ENCODE data around the gene MLLT3. TPM values are rescaled to one million over a fixed set of nuclear protein-coding genes. Genes with fewer than 3 reads are reported as not detected.

The MLLT3 gene
- total and polyA plus RNA-seq, 4 donors, result 3.6 to 16.5 (median 6.6) TPM

DNA sequence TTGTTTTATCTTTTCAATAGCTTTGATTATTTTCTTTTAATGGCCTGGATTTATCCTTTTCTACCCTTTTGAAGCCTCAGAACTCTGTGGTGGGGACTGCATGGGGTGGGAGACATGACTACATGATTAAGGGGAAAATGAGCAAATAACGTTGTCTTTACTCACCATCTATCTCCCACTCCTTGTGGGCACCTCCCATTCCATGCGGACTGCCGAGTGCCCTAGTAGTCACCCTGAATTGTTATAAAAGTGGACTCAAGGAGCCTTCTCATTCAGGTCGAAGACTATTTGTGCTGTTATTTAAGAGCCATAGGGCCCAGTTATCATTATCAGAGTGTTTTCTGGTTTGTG is 281.8 kb downstream of the MLLT3 start:
- H3K27ac ChIP-seq (ENCODE audit: low read depth in 1 of 2, low read length in 2 of 2), result no peak overlapping the region
- intact Hi-C loops (cut with DNase I), result no loop called here
- H3K27me3 ChIP-seq (ENCODE audit: control insufficient read depth in 1 of 2, insufficient read depth in 2 of 2, low read length in 1 of 2), result peaks cover 0 to 2% of the 10 kb centered on the region in 2 donors
- H3K9me3 ChIP-seq (ENCODE audit: control insufficient read depth, low read length), result no peaks in the 10 kb centered on the region
- no peaks in the 10 kb centered on the region for H3K4me1 ChIP-seq (ENCODE audit: control insufficient read depth in 1 of 2, insufficient read depth in 2 of 2, low read length in 2 of 2)
- ATAC-seq (ENCODE audit: low FRiP score) (no peak), DNase-seq (no peak)
- no peak overlapping the region for H3K4me3 ChIP-seq (ENCODE audit: low read length in 2 of 2)
- WGBS, 2 donors, result 54 to 70% methylated on average over 4 of the region's 4 CpGs
- H3K36me3 ChIP-seq (ENCODE audit: control insufficient read depth in 1 of 2, insufficient read depth in 2 of 2, low read length in 1 of 2), result no peaks in the 10 kb centered on the region

DNA sequence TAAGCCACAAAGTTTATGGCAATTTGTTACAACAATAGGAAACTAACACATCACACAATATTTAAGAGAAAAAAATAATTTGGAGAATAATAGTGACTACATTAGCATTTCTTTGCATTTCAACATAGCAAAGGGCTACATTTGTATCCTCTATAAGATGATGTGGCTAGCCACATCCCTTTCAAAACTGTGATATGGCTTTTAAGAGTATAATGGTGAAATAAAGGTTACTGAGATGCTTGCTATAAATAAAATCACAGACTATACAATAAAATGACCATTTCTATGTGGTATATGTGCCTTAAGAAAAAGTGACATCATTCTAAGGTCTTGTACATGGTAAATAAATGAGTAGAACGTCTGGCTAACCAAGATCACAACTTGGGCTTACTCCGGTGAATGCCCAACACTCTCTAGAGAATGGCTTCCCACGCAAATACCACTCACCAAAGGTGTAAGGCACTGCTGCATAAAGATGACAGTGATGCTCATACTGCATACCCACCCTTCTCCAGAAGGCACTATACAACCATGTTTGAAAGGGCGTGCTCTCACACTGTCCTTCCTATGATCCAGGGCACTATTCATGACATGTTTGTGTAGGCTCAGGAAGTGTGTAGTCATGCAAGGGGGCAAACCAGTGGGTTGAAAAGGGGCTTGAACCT is 286.5 kb downstream of the MLLT3 start:
- peaks cover 0 to 4% of the 10 kb centered on the region in 2 donors for H3K27me3 ChIP-seq (ENCODE audit: control insufficient read depth in 1 of 2, insufficient read depth in 2 of 2, low read length in 1 of 2)
- ATAC-seq (ENCODE audit: low FRiP score) (no peak), DNase-seq (no peak)
- intact Hi-C loops (cut with DNase I), result no loop called here
- no peaks in the 10 kb centered on the region for H3K9me3 ChIP-seq (ENCODE audit: control insufficient read depth, low read length)
- H3K36me3 ChIP-seq (ENCODE audit: control insufficient read depth in 1 of 2, insufficient read depth in 2 of 2, low read length in 1 of 2), result no peaks in the 10 kb centered on the region
- no peak overlapping the region for H3K4me3 ChIP-seq (ENCODE audit: low read length in 2 of 2)
- no peaks in the 10 kb centered on the region for H3K4me1 ChIP-seq (ENCODE audit: control insufficient read depth in 1 of 2, insufficient read depth in 2 of 2, low read length in 2 of 2)
- WGBS, 2 donors, result 88 to 90% methylated on average over 4 of the region's 4 CpGs
- H3K27ac ChIP-seq (ENCODE audit: low read depth in 1 of 2, low read length in 2 of 2), result no peak overlapping the region

DNA sequence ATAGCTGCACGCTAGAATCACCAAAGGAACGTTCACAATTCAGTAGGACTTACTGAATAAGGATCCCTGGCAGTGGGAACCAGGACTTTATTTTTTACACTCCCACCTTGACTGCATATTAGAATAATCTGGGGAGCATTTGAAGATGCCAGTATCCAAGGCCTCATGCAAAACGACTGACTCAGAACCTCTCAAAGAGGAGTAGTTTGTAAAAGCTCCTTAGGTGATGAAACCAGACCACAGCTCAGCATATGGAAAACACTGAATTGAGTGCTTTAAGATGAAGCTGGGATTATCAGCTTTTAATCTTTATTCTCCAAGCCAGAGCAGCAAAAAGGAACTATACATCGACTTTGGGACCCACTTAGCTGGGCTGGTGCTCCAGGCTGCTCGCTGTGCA is 288.3 kb downstream of the MLLT3 start:
- H3K27me3 ChIP-seq (ENCODE audit: control insufficient read depth in 1 of 2, insufficient read depth in 2 of 2, low read length in 1 of 2), result peaks cover 0 to 4% of the 10 kb centered on the region in 2 donors
- intact Hi-C loops (cut with DNase I), result no loop called here
- no peak for ATAC-seq (ENCODE audit: low FRiP score)
- no peaks in the 10 kb centered on the region for H3K4me1 ChIP-seq (ENCODE audit: control insufficient read depth in 1 of 2, insufficient read depth in 2 of 2, low read length in 2 of 2)
- no peak overlapping the region for H3K4me3 ChIP-seq (ENCODE audit: low read length in 2 of 2)
- no peak overlapping the region for H3K27ac ChIP-seq (ENCODE audit: low read depth in 1 of 2, low read length in 2 of 2)
- WGBS, 2 donors, result 39 to 44% methylated on average over 5 of the region's 5 CpGs
- no peaks in the 10 kb centered on the region for H3K9me3 ChIP-seq (ENCODE audit: control insufficient read depth, low read length)
- no peak for DNase-seq
- no peaks in the 10 kb centered on the region for H3K36me3 ChIP-seq (ENCODE audit: control insufficient read depth in 1 of 2, insufficient read depth in 2 of 2, low read length in 1 of 2)

- H3K36me3 ChIP-seq (ENCODE audit: control insufficient read depth in 1 of 2, insufficient read depth in 2 of 2, low read length in 1 of 2), result no peaks in the 10 kb centered on the region
- ATAC-seq (ENCODE audit: low FRiP score), result no peak
- H3K4me3 ChIP-seq (ENCODE audit: low read length in 2 of 2), result no peak overlapping the region
- no peaks in the 10 kb centered on the region for H3K9me3 ChIP-seq (ENCODE audit: control insufficient read depth, low read length)
- H3K27ac ChIP-seq (ENCODE audit: low read depth in 1 of 2, low read length in 2 of 2), result no peak overlapping the region
- intact Hi-C loops (cut with DNase I), result no loop called here
- WGBS, 2 donors, result 65 to 71% methylated on average over 5 of the region's 5 CpGs
- no peak for DNase-seq
- H3K4me1 ChIP-seq (ENCODE audit: control insufficient read depth in 1 of 2, insufficient read depth in 2 of 2, low read length in 2 of 2), result no peaks in the 10 kb centered on the region
- H3K27me3 ChIP-seq (ENCODE audit: control insufficient read depth in 1 of 2, insufficient read depth in 2 of 2, low read length in 1 of 2), result peaks cover 0 to 2% of the 10 kb centered on the region in 2 donors
These were observed 291.1 kb downstream of the MLLT3 start for GRCh38 chr9:20331095-20331685.

GRCh38 chr9:20330688-20331087 is 291.6 kb downstream of the MLLT3 start:
- H3K4me1 ChIP-seq (ENCODE audit: control insufficient read depth in 1 of 2, insufficient read depth in 2 of 2, low read length in 2 of 2), result no peaks in the 10 kb centered on the region
- H3K27ac ChIP-seq (ENCODE audit: low read depth in 1 of 2, low read length in 2 of 2), result no peak overlapping the region
- no peaks in the 10 kb centered on the region for H3K36me3 ChIP-seq (ENCODE audit: control insufficient read depth in 1 of 2, insufficient read depth in 2 of 2, low read length in 1 of 2)
- intact Hi-C loops (cut with DNase I), result no loop called here
- ATAC-seq (ENCODE audit: low FRiP score), result no peak
- peaks cover 0 to 1% of the 10 kb centered on the region in 2 donors for H3K27me3 ChIP-seq (ENCODE audit: control insufficient read depth in 1 of 2, insufficient read depth in 2 of 2, low read length in 1 of 2)
- H3K9me3 ChIP-seq (ENCODE audit: control insufficient read depth, low read length), result no peaks in the 10 kb centered on the region
- DNase-seq, result no peak
- no peak overlapping the region for H3K4me3 ChIP-seq (ENCODE audit: low read length in 2 of 2)

DNA sequence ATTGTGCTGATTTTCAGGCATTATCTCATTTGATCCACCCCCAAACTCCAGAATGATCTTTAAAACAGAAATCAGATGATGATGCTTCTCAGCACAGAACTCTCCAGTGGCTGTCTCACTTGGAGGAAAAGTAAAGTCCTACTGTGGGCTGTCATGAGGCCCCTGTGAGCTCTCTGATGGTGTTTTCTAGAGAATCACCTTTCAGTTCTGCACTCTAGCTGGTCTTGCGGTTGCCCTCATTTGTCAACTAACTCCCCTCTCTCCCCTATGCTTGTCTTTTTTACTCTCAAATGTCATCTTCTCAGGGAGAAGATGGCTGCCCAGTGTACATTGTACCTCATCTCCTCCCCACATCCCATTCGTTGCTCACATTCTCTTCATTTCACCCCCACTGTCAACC is 295.8 kb downstream of the MLLT3 start:
- Histone ChIP-seq H3K9me3 (ENCODE audit: control insufficient read depth, low read length) (no peaks in the 10 kb centered on the region), H3K36me3 (ENCODE audit: control insufficient read depth in 1 of 2, insufficient read depth in 2 of 2, low read length in 1 of 2) (no peaks in the 10 kb centered on the region), H3K4me1 (ENCODE audit: control insufficient read depth in 1 of 2, insufficient read depth in 2 of 2, low read length in 2 of 2) (no peaks in the 10 kb centered on the region), H3K27me3 (ENCODE audit: control insufficient read depth in 1 of 2, insufficient read depth in 2 of 2, low read length in 1 of 2) (peaks cover 0 to 1% of the 10 kb centered on the region in 2 donors), H3K4me3 (ENCODE audit: low read length in 2 of 2) (no peak overlapping the region), H3K27ac (ENCODE audit: low read depth in 1 of 2, low read length in 2 of 2) (no peak overlapping the region)
- intact Hi-C loops (cut with DNase I), result no loop called here
- WGBS, 2 donors, result 81 to 82% methylated on average over 2 of the region's 2 CpGs
- ATAC-seq (ENCODE audit: low FRiP score) (no peak), DNase-seq (no peak)

DNA sequence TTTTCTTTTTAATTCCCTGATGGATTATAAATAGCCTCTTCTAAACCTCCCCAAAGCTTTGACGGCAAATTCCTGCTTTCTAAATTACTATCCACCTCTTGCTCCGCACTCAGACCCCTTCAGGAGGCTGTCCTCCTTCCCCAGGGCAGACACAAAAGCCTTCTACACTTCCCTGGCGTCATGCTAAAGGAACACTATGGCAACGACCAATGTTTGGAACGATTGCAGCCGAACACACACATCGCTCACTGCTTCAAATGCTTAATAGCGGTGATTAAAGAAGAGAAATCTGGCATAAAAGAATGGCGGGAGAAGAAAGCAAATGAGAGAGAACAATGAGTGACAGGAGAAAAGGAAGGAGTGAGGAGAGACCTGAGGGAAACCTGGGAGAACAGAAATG is 297.3 kb downstream of the MLLT3 start:
- Histone ChIP-seq H3K4me3 (ENCODE audit: low read length in 2 of 2) (no peak overlapping the region), H3K27me3 (ENCODE audit: control insufficient read depth in 1 of 2, insufficient read depth in 2 of 2, low read length in 1 of 2) (no peaks in the 10 kb centered on the region), H3K9me3 (ENCODE audit: control insufficient read depth, low read length) (no peaks in the 10 kb centered on the region), H3K36me3 (ENCODE audit: control insufficient read depth in 1 of 2, insufficient read depth in 2 of 2, low read length in 1 of 2) (no peaks in the 10 kb centered on the region), H3K4me1 (ENCODE audit: control insufficient read depth in 1 of 2, insufficient read depth in 2 of 2, low read length in 2 of 2) (no peaks in the 10 kb centered on the region), H3K27ac (ENCODE audit: low read depth in 1 of 2, low read length in 2 of 2) (no peak overlapping the region)
- ATAC-seq (ENCODE audit: low FRiP score) (no peak), DNase-seq (no peak)
- intact Hi-C loops (cut with DNase I), result no loop called here
- WGBS, 2 donors, result 83 to 85% methylated on average over 9 of the region's 9 CpGs

DNA sequence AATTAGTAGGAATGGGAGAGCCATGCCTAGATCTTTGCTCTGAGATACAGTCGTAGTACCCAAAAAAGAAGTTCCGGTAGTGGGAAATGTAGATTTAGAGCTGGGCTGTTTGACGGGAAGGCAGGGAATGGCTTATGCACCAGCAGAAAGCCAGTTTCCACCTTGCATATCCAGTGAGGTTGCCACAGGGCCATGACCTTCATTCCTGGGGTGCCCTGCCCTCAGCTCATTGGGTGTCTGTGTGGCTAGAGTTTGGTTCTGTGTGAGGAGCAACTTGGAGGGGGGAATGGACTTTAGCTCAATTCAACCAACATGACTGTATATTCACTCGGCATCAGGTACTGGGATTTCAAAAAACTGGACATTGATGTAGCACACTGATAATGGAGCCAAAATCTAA is 300.1 kb downstream of the MLLT3 start:
- intact Hi-C loops (cut with DNase I), result no loop called here
- Histone ChIP-seq H3K27me3 (ENCODE audit: control insufficient read depth in 1 of 2, insufficient read depth in 2 of 2, low read length in 1 of 2) (no peaks in the 10 kb centered on the region), H3K4me3 (ENCODE audit: low read length in 2 of 2) (no peak overlapping the region), H3K36me3 (ENCODE audit: control insufficient read depth in 1 of 2, insufficient read depth in 2 of 2, low read length in 1 of 2) (no peaks in the 10 kb centered on the region), H3K4me1 (ENCODE audit: control insufficient read depth in 1 of 2, insufficient read depth in 2 of 2, low read length in 2 of 2) (no peaks in the 10 kb centered on the region), H3K27ac (ENCODE audit: low read depth in 1 of 2, low read length in 2 of 2) (no peak overlapping the region), H3K9me3 (ENCODE audit: control insufficient read depth, low read length) (no peaks in the 10 kb centered on the region)
- WGBS, 2 donors, result 93 to 98% methylated on average over 4 of the region's 4 CpGs
- DNase-seq (no peak), ATAC-seq (ENCODE audit: low FRiP score) (no peak)

- H3K27ac ChIP-seq (ENCODE audit: low read depth in 1 of 2, low read length in 2 of 2), result no peak overlapping the region
- H3K36me3 ChIP-seq (ENCODE audit: control insufficient read depth in 1 of 2, insufficient read depth in 2 of 2, low read length in 1 of 2), result no peaks in the 10 kb centered on the region
- ATAC-seq (ENCODE audit: low FRiP score) (no peak), DNase-seq (no peak)
- H3K4me1 ChIP-seq (ENCODE audit: control insufficient read depth in 1 of 2, insufficient read depth in 2 of 2, low read length in 2 of 2), result no peaks in the 10 kb centered on the region
- no peaks in the 10 kb centered on the region for H3K9me3 ChIP-seq (ENCODE audit: control insufficient read depth, low read length)
- H3K27me3 ChIP-seq (ENCODE audit: control insufficient read depth in 1 of 2, insufficient read depth in 2 of 2, low read length in 1 of 2), result no peaks in the 10 kb centered on the region
- intact Hi-C loops (cut with DNase I), result no loop called here
- H3K4me3 ChIP-seq (ENCODE audit: low read length in 2 of 2), result no peak overlapping the region
- 76 to 78% methylated on average over 6 of the region's 6 CpGs for WGBS, 2 donors
These were observed 300.7 kb downstream of the MLLT3 start for GRCh38 chr9:20321423-20322082.
